GM12878 (cell line): ENCODE results near the gene RAP1GDS1.

Experiments
- CBX5 ChIP-seq: sonication (generic); IDR thresholded peaks from 2 replicates; pipeline ENCODE4 v1.6.1; 2016; ENCODE audit warnings: low read depth, moderate library complexity, mild to moderate bottlenecking, inconsistent platforms
- CEBPZ ChIP-seq: fragments of 150-350 bp; IDR thresholded peaks from 2 replicates; pipeline ENCODE4 v1.6.1; 2016; ENCODE audit warnings: low read depth, low read length
- CREM ChIP-seq: IDR thresholded peaks from 2 replicates; pipeline ENCODE4 v1.6.1; 2014; ENCODE audit warnings: antibody characterized with exemption, low read depth
- CTCF ChIP-seq, 3 experiments: IDR thresholded peaks in 2 of 3; conservative IDR thresholded peaks in 1 of 3; 2 replicates each; pipeline ENCODE4 v1.5.1; 2011; ENCODE audit warnings: low read depth in 3 of 3, low read length in 3 of 3, mild to moderate bottlenecking in 3 of 3, control low read depth in 2 of 3, moderate library complexity in 2 of 3, inconsistent platforms in 1 of 3, mixed read lengths in 1 of 3; ENCODE audit not compliant: control insufficient read depth in 2 of 3, insufficient read depth in 1 of 3; ENCODE audit errors: extremely low read depth in 1 of 3
- EZH2 ChIP-seq: IDR thresholded peaks from 2 replicates; pipeline ENCODE4 v1.6.1; 2012; ENCODE audit warnings: low read depth, mild to moderate bottlenecking, control low read depth, inconsistent platforms, low read length, borderline replicate concordance; ENCODE audit not compliant: control insufficient read depth
- IKZF1 ChIP-seq: fragments of 450-650 bp; conservative IDR thresholded peaks from 2 replicates; pipeline ENCODE4 v1.6.1; 2017; ENCODE audit warnings: antibody characterized with exemption, mild to moderate bottlenecking
- MYC ChIP-seq: IDR thresholded peaks from 2 replicates; pipeline ENCODE4 v1.6.1; 2011; ENCODE audit warnings: mild to moderate bottlenecking, low read length, moderate library complexity, inconsistent platforms; ENCODE audit not compliant: insufficient read depth, insufficient replicate concordance, insufficient read length, severe bottlenecking
- NFIC ChIP-seq: IDR thresholded peaks from 2 replicates; pipeline ENCODE4 v1.6.1; 2012; ENCODE audit warnings: low read depth, mild to moderate bottlenecking, inconsistent platforms, low read length, moderate library complexity
- NR2C1 ChIP-seq: fragments of 450-650 bp; IDR thresholded peaks from 2 replicates; pipeline ENCODE4 v1.6.1; 2017; ENCODE audit warnings: antibody characterized with exemption, mild to moderate bottlenecking, moderate library complexity
- POLR2AphosphoS2 ChIP-seq: IDR thresholded peaks from 2 replicates; pipeline ENCODE4 v1.6.1; 2011; ENCODE audit warnings: low read depth, mild to moderate bottlenecking, low read length, improper control_type of control experiment, moderate library complexity
- RAD21 ChIP-seq: IDR thresholded peaks from 2 replicates; pipeline ENCODE4 v1.6.1; 2011; ENCODE audit warnings: mild to moderate bottlenecking, low read depth, low read length, moderate library complexity; ENCODE audit not compliant: insufficient read depth
- REST ChIP-seq: IDR thresholded peaks from 2 replicates; pipeline ENCODE4 v1.6.1; 2012; ENCODE audit warnings: mild to moderate bottlenecking, low read depth, low read length
- SMC3 ChIP-seq: IDR thresholded peaks from 2 replicates; pipeline ENCODE4 v1.6.1; 2011; ENCODE audit warnings: low read length, improper control_type of control experiment, borderline replicate concordance
- USF2 ChIP-seq: IDR thresholded peaks from 2 replicates; pipeline ENCODE4 v1.6.1; 2011; ENCODE audit warnings: low read depth, low read length, improper control_type of control experiment, borderline replicate concordance

GRCh38 chr4:98485816-98486345 is 224.7 kb downstream of the RAP1GDS1 start:
- TF ChIP-seq CBX5 (no peak), CTCF (IDR thresholded peaks at IDR 0.05 in 2 of 3, conservative IDR thresholded peaks at IDR 0.05 in 1 of 3; ENCODE audit: control insufficient read depth in 2 of 3, extremely low read depth in 1 of 3, insufficient read depth in 1 of 3, low read depth in 3 of 3, low read length in 3 of 3) (no peak), MYC (no peak), NFIC (no peak), USF2 (no peak), CREM (no peak), RAD21 (no peak), EZH2 (no peak), REST (no peak), CEBPZ (no peak), POLR2AphosphoS2 (no peak), IKZF1 (no peak), SMC3 (no peak), NR2C1 (no peak)
